HCT116 (cell line): ENCODE results near the gene NAA16. TPM values are rescaled to one million over a fixed set of nuclear protein-coding genes. Genes with fewer than 3 reads are reported as not detected.

Experiments
- ATAC-seq: fragments of 200-7000 bp; cut with Tn5 transposase; 2 replicates; pipeline ENCODE4 v1.9.1; 2020; ENCODE audit warnings: mild to moderate bottlenecking, moderate library complexity
- BruUV-seq: library from RNA; stranded (reverse); fragments of 400-500 nt; replicated peaks from 2 replicates; lab custom pipeline; 2021; lab: Mats Ljungman, UMichigan
- CTCF ChIA-PET: fragments of 300-600 bp; sonication (Branson Sonifier 250); formaldehyde crosslinking; loops from one replicate; lab custom pipeline; 2021; ENCODE audit warnings: antibody characterized with exemption; lab: Charles Lee
- POLR2A ChIA-PET: fragments of 300-600, 350-600 bp; sonication (Branson Sonifier 250); formaldehyde crosslinking; loops from one replicate; lab custom pipeline; 2021; ENCODE audit warnings: antibody characterized with exemption; lab: Charles Lee
- RAD21 ChIA-PET, 2 experiments: fragments of 300-600 bp; sonication (Branson Sonifier 250); formaldehyde crosslinking; loops; one replicate each; lab custom pipeline; 2023; ENCODE audit warnings: low total read pairs in 2 of 2; ENCODE audit not compliant: uncharacterized antibody in 2 of 2, unreplicated experiment in 2 of 2, low non-redundant PET in 1 of 2; lab: Charles Lee
- DNase-seq: peaks from one replicate; pipeline ENCODE4 v3.0.0-alpha.2; 2010; ENCODE audit warnings: low read depth, low spot score
- H2AFZ ChIP-seq: fragments of 200-600 bp; shearing (Covaris generic), sonication (generic); 2 replicates; pipeline ENCODE4 v1.6.1; 2017; ENCODE audit warnings: low read depth, mixed run types, mixed read lengths, antibody characterized with exemption, low read length; ENCODE audit not compliant: poor library complexity, severe bottlenecking
- H3K27ac ChIP-seq: 2 replicates; pipeline ENCODE4 v1.5.1; 2012; ENCODE audit warnings: low read depth, low read length
- H3K27me3 ChIP-seq: fragments of 200-600 bp; sonication (generic); 2 replicates; pipeline ENCODE4 v1.6.1; 2016; ENCODE audit warnings: mixed run types, low read length, mixed read lengths; ENCODE audit not compliant: insufficient read depth
- H3K36me3 ChIP-seq, 2 experiments: fragments of 200-500 bp in 1 of 2; fragments of 200-600 bp in 1 of 2; sonication (Bioruptor generic) in 1 of 2; sonication (generic) in 1 of 2; 2 replicates each; pipeline versions ENCODE4 v1.5.1 to v1.6.1; 2014 to 2016; ENCODE audit warnings: low read length in 2 of 2, inconsistent platforms in 1 of 2, mixed read lengths in 1 of 2, mixed run types in 1 of 2; ENCODE audit not compliant: insufficient read depth in 2 of 2, control insufficient read depth in 1 of 2
- H3K4me1 ChIP-seq, 2 experiments: fragments of 200-600 bp in 1 of 2; sonication (generic) in 1 of 2; 2 replicates each; pipeline versions ENCODE4 v1.5.1 to v1.6.1; 2012 to 2017; ENCODE audit warnings: low read length in 2 of 2, inconsistent platforms in 1 of 2, mild to moderate bottlenecking in 1 of 2, mixed read lengths in 1 of 2, mixed run types in 1 of 2, moderate library complexity in 1 of 2; ENCODE audit not compliant: insufficient read depth in 2 of 2, control insufficient read depth in 1 of 2
- H3K4me2 ChIP-seq: fragments of 200-600 bp; sonication (generic); 2 replicates; pipeline ENCODE4 v1.6.1; 2017; ENCODE audit warnings: mixed run types, low read length, mixed read lengths
- H3K4me3 ChIP-seq, 2 experiments: fragments of 200-600 bp in 1 of 2; sonication (generic) in 1 of 2; replicated peaks in 1 of 2; 2 replicates each; pipeline ENCODE4 v1.5.1; 2011 to 2016; ENCODE audit warnings: low read length in 2 of 2, control low read depth in 1 of 2, low read depth in 1 of 2, mild to moderate bottlenecking in 1 of 2, mixed read lengths in 1 of 2, mixed run types in 1 of 2
- H3K79me2 ChIP-seq: fragments of 200-600 bp; sonication (generic); 2 replicates; pipeline ENCODE4 v1.6.1; 2017; ENCODE audit warnings: mild to moderate bottlenecking, mixed run types, low read length, moderate library complexity, mixed read lengths; ENCODE audit not compliant: insufficient read depth
- H3K9ac ChIP-seq: fragments of 200-600 bp; sonication (generic); 2 replicates; pipeline ENCODE4 v1.6.1; 2016; ENCODE audit warnings: low read length, mixed read lengths
- H3K9me2 ChIP-seq: fragments of 200-600 bp; sonication (generic), shearing (Covaris generic); 2 replicates; pipeline ENCODE4 v1.6.1; 2017; ENCODE audit warnings: mixed run types, mild to moderate bottlenecking, moderate library complexity; ENCODE audit not compliant: insufficient read depth
- H3K9me3 ChIP-seq, 2 experiments: fragments of 200-500 bp in 1 of 2; fragments of 200-600 bp in 1 of 2; sonication (Bioruptor generic) in 1 of 2; sonication (generic) in 1 of 2; 2 replicates each; pipeline ENCODE4 v1.6.1; 2014 to 2017; ENCODE audit warnings: low read length in 2 of 2, mixed read lengths in 2 of 2, inconsistent platforms in 1 of 2, low read depth in 1 of 2, mild to moderate bottlenecking in 1 of 2, mixed run types in 1 of 2, moderate library complexity in 1 of 2; ENCODE audit not compliant: control insufficient read depth in 1 of 2, insufficient read depth in 1 of 2
- H4K20me1 ChIP-seq: fragments of 200-600 bp; sonication (generic), shearing (Covaris generic); 2 replicates; pipeline ENCODE4 v1.6.1; 2017; ENCODE audit warnings: mixed run types, mild to moderate bottlenecking, moderate library complexity; ENCODE audit not compliant: insufficient read depth
- ATF3 ChIP-seq: IDR thresholded peaks from 2 replicates; pipeline ENCODE4 v1.6.1; 2012
- CEBPB ChIP-seq: IDR thresholded peaks from 2 replicates; pipeline ENCODE4 v1.6.1; 2012; ENCODE audit warnings: low read depth
- CTCF ChIP-seq, 3 experiments: fragments of 200-600 bp in 1 of 3; sonication (generic) in 1 of 3; IDR thresholded peaks in 2 of 3; conservative IDR thresholded peaks in 1 of 3; 2 replicates each; pipeline ENCODE4 v1.5.1; 2012 to 2017; ENCODE audit warnings: low read depth in 2 of 3, low read length in 2 of 3, antibody characterized with exemption in 1 of 3, borderline replicate concordance in 1 of 3, control low read depth in 1 of 3, mild to moderate bottlenecking in 1 of 3, mixed read lengths in 1 of 3, mixed run types in 1 of 3, moderate library complexity in 1 of 3; ENCODE audit not compliant: insufficient read depth in 1 of 3
- ELF1 ChIP-seq: IDR thresholded peaks from 2 replicates; pipeline ENCODE4 v1.6.1; 2012; ENCODE audit warnings: low read depth, borderline replicate concordance
- EZH2 ChIP-seq: fragments of 200-600 bp; sonication (generic); IDR thresholded peaks from 2 replicates; pipeline ENCODE4 v1.6.1; 2017; ENCODE audit warnings: antibody characterized with exemption, mixed run types
- EZH2phosphoT487 ChIP-seq: fragments of 200-600 bp; IDR thresholded peaks from 2 replicates; pipeline ENCODE4 v1.6.1; 2018; ENCODE audit warnings: antibody characterized with exemption, borderline replicate concordance
- POLR2A ChIP-seq: IDR thresholded peaks from 2 replicates; pipeline ENCODE4 v1.7.0; 2011; ENCODE audit warnings: borderline replicate concordance; ENCODE audit not compliant: insufficient read depth, insufficient read length; ENCODE audit errors: extremely low read depth
- RAD21 ChIP-seq: IDR thresholded peaks from 2 replicates; pipeline ENCODE4 v1.6.1; 2012; ENCODE audit warnings: low read depth, mild to moderate bottlenecking
- REST ChIP-seq: IDR thresholded peaks from 2 replicates; pipeline ENCODE4 v1.6.1; 2012; ENCODE audit warnings: low read depth
- SIN3A ChIP-seq: IDR thresholded peaks from 2 replicates; pipeline ENCODE4 v1.6.1; 2012; ENCODE audit warnings: low read depth
- SP1 ChIP-seq: IDR thresholded peaks from 2 replicates; pipeline ENCODE4 v1.6.1; 2012; ENCODE audit warnings: low read depth
- SRF ChIP-seq: IDR thresholded peaks from 2 replicates; pipeline ENCODE4 v1.6.1; 2012; ENCODE audit warnings: low read depth
- TCF7L2 ChIP-seq: IDR thresholded peaks from 2 replicates; pipeline ENCODE4 v1.7.0; 2011; ENCODE audit warnings: borderline replicate concordance, inconsistent platforms; ENCODE audit not compliant: insufficient read depth, insufficient read length; ENCODE audit errors: extremely low read depth
- ZBTB33 ChIP-seq: IDR thresholded peaks from 2 replicates; pipeline ENCODE4 v1.6.1; 2011; ENCODE audit warnings: mild to moderate bottlenecking, low read length, moderate library complexity; ENCODE audit not compliant: insufficient replicate concordance; ENCODE audit errors: extremely low read depth
- ZFX ChIP-seq: fragments of 450-650 bp; IDR thresholded peaks from 2 replicates; pipeline ENCODE4 v1.6.1; 2017
- ZNF274 ChIP-seq: fragments of 200-500 bp; sonication (Bioruptor generic); IDR thresholded peaks from 2 replicates; pipeline ENCODE4 v1.6.1; 2014; ENCODE audit warnings: mild to moderate bottlenecking, low read depth, low read length, inconsistent platforms
- intact Hi-C: fragments of 100-400 bp; cut with micrococcal nuclease; formaldehyde crosslinking; loops from 2 replicates; pipeline ENCODE4 v1.10.0; 2022
- total RNA-seq: library from RNA; stranded (reverse); gene quantifications from one replicate; pipeline ENCODE4 v1.2.1, GENCODE V29; 2021; ENCODE audit not compliant: unreplicated experiment

The NAA16 gene
- total RNA-seq, 1 experiment from 2014 or later, result 19.1 TPM

DNA sequence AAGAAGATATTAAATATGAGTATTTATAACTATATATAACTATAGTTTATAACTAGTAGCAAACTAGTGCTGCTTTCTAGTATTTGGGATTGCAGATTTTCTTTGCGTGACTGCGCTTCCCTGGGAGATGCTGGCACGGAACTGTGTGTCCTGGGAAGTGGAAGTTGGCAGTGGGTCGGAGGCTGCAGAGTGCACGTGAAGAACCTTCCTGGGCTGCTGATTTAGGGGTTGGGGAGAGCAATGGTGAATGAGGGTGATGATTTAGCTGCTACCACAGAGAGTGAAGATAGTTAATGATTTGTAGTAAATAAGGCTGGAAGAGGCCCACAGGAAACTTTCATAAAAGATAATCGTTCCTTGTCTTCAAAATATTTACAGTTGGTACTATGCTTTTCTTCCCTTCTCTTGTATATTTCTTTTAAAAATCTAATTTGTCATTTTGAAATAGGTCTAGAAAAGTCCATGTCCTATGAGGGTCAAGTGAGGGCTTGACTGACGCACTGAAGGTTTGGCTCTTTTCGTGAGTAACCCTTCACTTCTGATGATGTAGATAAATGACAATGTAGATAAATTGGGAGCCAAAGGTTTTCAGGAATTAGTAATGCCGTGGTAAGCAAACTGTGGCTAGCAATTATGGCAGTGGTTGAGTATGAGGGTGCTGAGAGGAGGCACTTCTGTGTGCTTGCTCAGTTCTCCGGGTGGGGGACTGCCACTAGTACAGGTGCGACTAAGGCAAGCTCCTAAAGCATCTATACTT is 3.0 kb upstream of the NAA16 start:
- CTCF ChIA-PET, result no interaction called here
- no peak for ATAC-seq
- POLR2A ChIA-PET, result no interaction called here

More for the DNA sequence above, 3.0 kb upstream of the NAA16 start:
- H3K9me2 ChIP-seq, result no peaks in the 10 kb centered on the region
- no peak for DNase-seq
- intact Hi-C loops, result no loop called here
- TF ChIP-seq ATF3, result no peak
- TF ChIP-seq SIN3A, result no peak
- no peak for TF ChIP-seq CEBPB
- no peak for TF ChIP-seq RAD21
- TF ChIP-seq TCF7L2, result no peak
- no peak for TF ChIP-seq REST
- TF ChIP-seq CTCF (IDR thresholded peaks at IDR 0.05 in 2 of 3, conservative IDR thresholded peaks at IDR 0.05 in 1 of 3; ENCODE audit: borderline replicate concordance in 1 of 3, insufficient read depth in 1 of 3, low read depth in 2 of 3, low read length in 2 of 3), result no peak
- no peak for TF ChIP-seq SRF
- TF ChIP-seq ZBTB33, result no peak
- no peak for TF ChIP-seq ZNF274
- no peak for TF ChIP-seq ELF1
- TF ChIP-seq EZH2phosphoT487, result no peak
- TF ChIP-seq EZH2, result no peak
- TF ChIP-seq SP1, result no peak
- no peak for TF ChIP-seq POLR2A
- no peak for TF ChIP-seq ZFX
- RAD21 ChIA-PET, result no interaction called here
- no peaks in the 10 kb centered on the region for H3K9me3 ChIP-seq
- no peak overlapping the region for H3K4me3 ChIP-seq
- H3K4me2 ChIP-seq, result no peak overlapping the region
- no peaks in the 10 kb centered on the region for H3K36me3 ChIP-seq
- peaks cover 5 to 12% of the 10 kb centered on the region in 2 experiments; a peak in 3 of 4 replicates for H3K4me1 ChIP-seq
- H3K27ac ChIP-seq, result no peak overlapping the region
- BruUV-seq, result no TSS peak
- no peak overlapping the region for H3K9ac ChIP-seq
- H4K20me1 ChIP-seq, result 0 out of 2 replicates have a peak, but pooled peaks cover under 1% of the 10 kb centered on the region
- peaks cover 19% of the 10 kb centered on the region for H3K79me2 ChIP-seq
- no peaks in the 10 kb centered on the region for H3K27me3 ChIP-seq
- no peak overlapping the region for H2AFZ ChIP-seq
